Upper lobe of left lung (tissue), 6 donors: ENCODE data around the gene PCDHGC5. TPM values are rescaled to one million over a fixed set of nuclear protein-coding genes. Genes with fewer than 3 reads are reported as not detected.

ENCODE experiments used
- ATAC-seq, 2 donors: fragments of 200-7000 bp; cut with Tn5 transposase; one replicate each; pipeline ENCODE4 v1.9.1; 2022; ENCODE audit warnings: mild to moderate bottlenecking in 2 of 2, moderate library complexity in 2 of 2; ENCODE audit not compliant: low FRiP score in 2 of 2
- DNase-seq, 2 donors: peaks; one replicate each; pipeline ENCODE4 v3.0.0-alpha.2; 2019 to 2020
- H3K27ac ChIP-seq, 4 donors: fragments of 200-600 bp; sonication (generic); one replicate each; pipeline ENCODE4 v1.5.1; 2016 to 2019
- H3K27me3 ChIP-seq, 4 donors: fragments of 200-600 bp; sonication (generic); one replicate each; pipeline ENCODE4 v1.5.1; 2017 to 2019
- H3K36me3 ChIP-seq, 4 donors: fragments of 200-600 bp; sonication (generic); one replicate each; pipeline ENCODE4 v1.5.1; 2016 to 2019
- H3K4me1 ChIP-seq, 4 donors: fragments of 200-600 bp; sonication (generic); one replicate each; pipeline ENCODE4 v1.5.1; 2018 to 2019
- H3K4me3 ChIP-seq, 4 donors: fragments of 200-600 bp; sonication (generic); one replicate each; pipeline ENCODE4 v1.5.1; 2017 to 2019; ENCODE audit warnings: mild to moderate bottlenecking in 2 of 4, moderate library complexity in 1 of 4
- H3K9me3 ChIP-seq, 4 donors: fragments of 200-600 bp; sonication (generic); one replicate each; pipeline ENCODE4 v1.5.1; 2018 to 2019
- EP300 ChIP-seq, 4 donors: sonication (generic); formaldehyde crosslinking; IDR thresholded peaks; one replicate each; pipeline ENCODE4 v1.5.1; 2017; ENCODE audit warnings: antibody characterized with exemption in 4 of 4, control low read depth in 2 of 4
- POLR2A ChIP-seq, 4 donors: fragments of 450-650 bp; IDR thresholded peaks; one replicate each; pipeline ENCODE4 v1.5.1; 2016 to 2017; ENCODE audit warnings: antibody characterized with exemption in 4 of 4, mild to moderate bottlenecking in 2 of 4
- POLR2AphosphoS5 ChIP-seq, 2 donors: sonication (generic); formaldehyde crosslinking; IDR thresholded peaks; one replicate each; pipeline ENCODE4 v1.5.1; 2017; ENCODE audit warnings: antibody characterized with exemption in 2 of 2
- WGBS, 2 donors: methylation state at CpG; one replicate each; pipeline ENCODE4 v1.1.5; 2017 to 2018; 5-methylcytosine and 5-hydroxymethylcytosine counted together
- total RNA-seq, 6 donors: library from RNA; depleted of rRNA in 4 of 6; stranded (reverse); fragments of >200 nt in 4 of 6; gene quantifications; one replicate each; pipeline versions ENCODE4 v1.1.0 to v1.2.1, GENCODE V29; 2016 to 2021
- TF ChIP-seq, protein P1 (sequence below), 6 experiments: fragments of 450-650 bp in 4 of 6; fragments of 200-600 bp in 2 of 6; sonication (generic) in 2 of 6; IDR thresholded peaks; one replicate each; pipeline ENCODE4 v1.5.1; 2016 to 2019; ENCODE audit warnings: antibody characterized with exemption in 6 of 6
- donor health status: DM: no; HTN: no; CAD: no; lungs with moderate emphysema.
- donor health status: DM: no; HTN: yes; CAD: no; lungs with severe emphysema.

Gene PCDHGC5
- total RNA-seq, 6 donors from 2014 or later, result 0.61 to 11.5 (median 1.4) TPM

DNA sequence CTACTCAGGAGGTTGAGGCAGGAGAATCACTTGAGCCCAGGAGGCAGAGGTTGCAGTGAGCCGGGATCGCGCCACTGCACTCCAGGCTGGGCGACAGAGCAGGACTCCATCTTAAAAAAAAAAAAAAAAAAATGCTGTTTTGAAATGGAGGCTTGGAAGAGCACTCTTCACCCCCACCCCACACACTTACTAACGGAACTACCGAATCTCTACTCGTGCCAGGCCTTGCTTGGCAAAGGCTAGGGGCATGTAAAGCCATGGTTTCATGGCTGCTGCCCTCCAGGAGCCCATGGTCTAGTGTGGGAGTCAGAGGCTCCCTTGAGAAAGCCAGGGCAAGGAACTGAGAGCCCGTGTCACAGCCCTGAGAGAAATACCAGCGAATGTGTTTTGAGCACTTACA is 21.3 kb downstream of the PCDHGC5 start:
- H3K4me1 ChIP-seq, result peaks cover 43 to 49% (median 46%) of the 10 kb centered on the region in 4 donors
- WGBS, 2 donors, result 85 to 89% methylated on average over 9 of the region's 9 CpGs
- ATAC-seq, result no peak

DNA sequence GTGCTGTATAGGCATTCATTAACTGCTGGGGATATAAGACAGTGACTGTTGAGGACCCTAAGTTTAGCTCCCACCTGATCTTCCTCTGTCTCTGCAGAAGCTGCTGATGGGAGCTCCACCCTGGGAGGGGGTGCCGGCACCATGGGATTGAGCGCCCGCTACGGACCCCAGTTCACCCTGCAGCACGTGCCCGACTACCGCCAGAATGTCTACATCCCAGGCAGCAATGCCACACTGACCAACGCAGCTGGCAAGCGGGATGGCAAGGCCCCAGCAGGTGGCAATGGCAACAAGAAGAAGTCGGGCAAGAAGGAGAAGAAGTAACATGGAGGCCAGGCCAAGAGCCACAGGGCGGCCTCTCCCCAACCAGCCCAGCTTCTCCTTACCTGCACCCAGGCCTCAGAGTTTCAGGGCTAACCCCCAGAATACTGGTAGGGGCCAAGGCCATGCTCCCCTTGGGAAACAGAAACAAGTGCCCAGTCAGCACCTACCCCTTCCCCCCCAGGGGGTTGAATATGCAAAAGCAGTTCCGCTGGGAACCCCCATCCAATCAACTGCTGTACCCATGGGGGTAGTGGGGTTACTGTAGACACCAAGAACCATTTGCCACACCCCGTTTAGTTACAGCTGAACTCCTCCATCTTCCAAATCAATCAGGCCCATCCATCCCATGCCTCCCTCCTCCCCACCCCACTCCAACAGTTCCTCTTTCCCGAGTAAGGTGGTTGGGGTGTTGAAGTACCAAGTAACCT is 22.1 kb downstream of the PCDHGC5 start:
- ATAC-seq (no peak), DNase-seq (peak in 1 of 2 donors; percentile 69)
- H3K27ac ChIP-seq, result peak overlapping the region in 1 of 4 donors; percentile 92
- no peak overlapping the region for H3K4me3 ChIP-seq
- H3K27me3 ChIP-seq, result no peaks in the 10 kb centered on the region
- WGBS, 2 donors, result 94 to 100% methylated on average over 12 to 14 of the region's 14 CpGs
- TF ChIP-seq POLR2A (IDR thresholded peaks at IDR 0.05) (no peak), POLR2AphosphoS5 (IDR thresholded peaks at IDR 0.05) (no peak), EP300 (IDR thresholded peaks at IDR 0.05) (no peak)
- TF ChIP-seq, protein P1, sequence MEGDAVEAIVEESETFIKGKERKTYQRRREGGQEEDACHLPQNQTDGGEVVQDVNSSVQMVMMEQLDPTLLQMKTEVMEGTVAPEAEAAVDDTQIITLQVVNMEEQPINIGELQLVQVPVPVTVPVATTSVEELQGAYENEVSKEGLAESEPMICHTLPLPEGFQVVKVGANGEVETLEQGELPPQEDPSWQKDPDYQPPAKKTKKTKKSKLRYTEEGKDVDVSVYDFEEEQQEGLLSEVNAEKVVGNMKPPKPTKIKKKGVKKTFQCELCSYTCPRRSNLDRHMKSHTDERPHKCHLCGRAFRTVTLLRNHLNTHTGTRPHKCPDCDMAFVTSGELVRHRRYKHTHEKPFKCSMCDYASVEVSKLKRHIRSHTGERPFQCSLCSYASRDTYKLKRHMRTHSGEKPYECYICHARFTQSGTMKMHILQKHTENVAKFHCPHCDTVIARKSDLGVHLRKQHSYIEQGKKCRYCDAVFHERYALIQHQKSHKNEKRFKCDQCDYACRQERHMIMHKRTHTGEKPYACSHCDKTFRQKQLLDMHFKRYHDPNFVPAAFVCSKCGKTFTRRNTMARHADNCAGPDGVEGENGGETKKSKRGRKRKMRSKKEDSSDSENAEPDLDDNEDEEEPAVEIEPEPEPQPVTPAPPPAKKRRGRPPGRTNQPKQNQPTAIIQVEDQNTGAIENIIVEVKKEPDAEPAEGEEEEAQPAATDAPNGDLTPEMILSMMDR (IDR thresholded peaks at IDR 0.05), result no peak
- H3K9me3 ChIP-seq, result no peaks in the 10 kb centered on the region
- peaks cover under 1 to 41% (median 6%) of the 10 kb centered on the region in 4 donors for H3K36me3 ChIP-seq
- H3K4me1 ChIP-seq, result peaks cover 51 to 58% (median 54%) of the 10 kb centered on the region in 4 donors

More for the DNA sequence above, 21.3 kb downstream of the PCDHGC5 start:
- no peak overlapping the region for H3K4me3 ChIP-seq
- no peak for TF ChIP-seq POLR2A (IDR thresholded peaks at IDR 0.05)
- TF ChIP-seq, protein P1 (IDR thresholded peaks at IDR 0.05), result no peak
- DNase-seq, result peak in 1 of 2 donors; percentile 33
- peaks cover 0 to 41% (median 1%) of the 10 kb centered on the region in 4 donors for H3K36me3 ChIP-seq
- H3K9me3 ChIP-seq, result no peaks in the 10 kb centered on the region
- no peaks in the 10 kb centered on the region for H3K27me3 ChIP-seq
- peak overlapping the region in 3 of 4 donors; percentile 77 to 87 (median 81) for H3K27ac ChIP-seq

DNA sequence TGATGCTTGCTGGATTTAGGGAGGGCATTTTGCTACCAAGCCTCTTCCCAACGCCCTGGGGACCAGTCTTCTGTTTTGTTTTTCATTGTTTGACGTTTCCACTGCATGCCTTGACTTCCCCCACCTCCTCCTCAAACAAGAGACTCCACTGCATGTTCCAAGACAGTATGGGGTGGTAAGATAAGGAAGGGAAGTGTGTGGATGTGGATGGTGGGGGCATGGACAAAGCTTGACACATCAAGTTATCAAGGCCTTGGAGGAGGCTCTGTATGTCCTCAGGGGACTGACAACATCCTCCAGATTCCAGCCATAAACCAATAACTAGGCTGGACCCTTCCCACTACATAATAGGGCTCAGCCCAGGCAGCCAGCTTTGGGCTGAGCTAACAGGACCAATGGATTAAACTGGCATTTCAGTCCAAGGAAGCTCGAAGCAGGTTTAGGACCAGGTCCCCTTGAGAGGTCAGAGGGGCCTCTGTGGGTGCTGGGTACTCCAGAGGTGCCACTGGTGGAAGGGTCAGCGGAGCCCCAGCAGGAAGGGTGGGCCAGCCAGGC is 23.0 kb downstream of the PCDHGC5 start:
- Histone ChIP-seq H3K27ac (peak overlapping the region; percentile 79 to 92 (median 88)), H3K9me3 (no peaks in the 10 kb centered on the region), H3K27me3 (no peaks in the 10 kb centered on the region), H3K4me3 (peak overlapping the region in 1 of 4 donors; percentile 57), H3K36me3 (peaks cover 2 to 41% (median 13%) of the 10 kb centered on the region in 4 donors), H3K4me1 (peaks cover 55 to 64% (median 59%) of the 10 kb centered on the region in 4 donors)
- TF ChIP-seq POLR2AphosphoS5 (IDR thresholded peaks at IDR 0.05) (no peak), EP300 (IDR thresholded peaks at IDR 0.05) (no peak), POLR2A (IDR thresholded peaks at IDR 0.05) (no peak)
- TF ChIP-seq, protein P1 (IDR thresholded peaks at IDR 0.05), result no peak
- WGBS, 2 donors, result 69 to 72% methylated on average over 2 to 4 of the region's 4 CpGs
- no peak for ATAC-seq
- DNase-seq, result no peak

DNA sequence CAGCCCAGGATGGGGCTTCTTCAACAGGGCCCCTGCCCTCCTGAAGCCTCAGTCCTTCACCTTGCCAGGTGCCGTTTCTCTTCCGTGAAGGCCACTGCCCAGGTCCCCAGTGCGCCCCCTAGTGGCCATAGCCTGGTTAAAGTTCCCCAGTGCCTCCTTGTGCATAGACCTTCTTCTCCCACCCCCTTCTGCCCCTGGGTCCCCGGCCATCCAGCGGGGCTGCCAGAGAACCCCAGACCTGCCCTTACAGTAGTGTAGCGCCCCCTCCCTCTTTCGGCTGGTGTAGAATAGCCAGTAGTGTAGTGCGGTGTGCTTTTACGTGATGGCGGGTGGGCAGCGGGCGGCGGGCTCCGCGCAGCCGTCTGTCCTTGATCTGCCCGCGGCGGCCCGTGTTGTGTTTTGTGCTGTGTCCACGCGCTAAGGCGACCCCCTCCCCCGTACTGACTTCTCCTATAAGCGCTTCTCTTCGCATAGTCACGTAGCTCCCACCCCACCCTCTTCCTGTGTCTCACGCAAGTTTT is 23.6 kb downstream of the PCDHGC5 start:
- peak in 1 of 2 donors; percentile 5 for TF ChIP-seq POLR2AphosphoS5 (IDR thresholded peaks at IDR 0.05)
- TF ChIP-seq, protein P1 (IDR thresholded peaks at IDR 0.05), result peak; percentile 70 to 84 (median 82)
- TF ChIP-seq POLR2A (IDR thresholded peaks at IDR 0.05), result no peak
- TF ChIP-seq EP300 (IDR thresholded peaks at IDR 0.05), result no peak
- 10 to 15% methylated on average over 23 to 28 of the region's 28 CpGs for WGBS, 2 donors
- Histone ChIP-seq H3K27me3 (no peaks in the 10 kb centered on the region), H3K9me3 (no peaks in the 10 kb centered on the region), H3K36me3 (peaks cover 2 to 44% (median 15%) of the 10 kb centered on the region in 4 donors), H3K4me1 (peaks cover 49 to 68% (median 62%) of the 10 kb centered on the region in 4 donors), H3K27ac (peak overlapping the region; percentile 79 to 92 (median 88)), H3K4me3 (peak overlapping the region in 3 of 4 donors; percentile 38 to 60 (median 57))
- peak; percentile 84 to 88 for DNase-seq
- peak; percentile 31 to 76 for ATAC-seq
